Stimulated activated CD4-positive, alpha-beta T cell treated with anti-CD3 and anti-CD28 coated beads, Interleukin-4, amount 100 ng/mL, for 48 hours (primary cell): ENCODE data around the gene SH3RF3.

Experiments
- DNase-seq, 2 donors: peaks; one replicate each; pipeline ENCODE4 v3.0.0-alpha.2; 2020; ENCODE audit warnings: low read depth in 2 of 2

SH3RF3 gene

GRCh38 chr2:109201465-109202327 is 72.7 kb downstream of the SH3RF3 start:
- no peak for DNase-seq

- DNase-seq, result no peak
These were observed 73.5 kb downstream of the SH3RF3 start for GRCh38 chr2:109202486-109202885.

GRCh38 chr2:109203246-109204011 is 74.4 kb downstream of the SH3RF3 start:
- no peak for DNase-seq

GRCh38 chr2:109204412-109204811 is 75.4 kb downstream of the SH3RF3 start:
- no peak for DNase-seq

- no peak for DNase-seq
These were observed 76.4 kb downstream of the SH3RF3 start for GRCh38 chr2:109205447-109205846.

DNA sequence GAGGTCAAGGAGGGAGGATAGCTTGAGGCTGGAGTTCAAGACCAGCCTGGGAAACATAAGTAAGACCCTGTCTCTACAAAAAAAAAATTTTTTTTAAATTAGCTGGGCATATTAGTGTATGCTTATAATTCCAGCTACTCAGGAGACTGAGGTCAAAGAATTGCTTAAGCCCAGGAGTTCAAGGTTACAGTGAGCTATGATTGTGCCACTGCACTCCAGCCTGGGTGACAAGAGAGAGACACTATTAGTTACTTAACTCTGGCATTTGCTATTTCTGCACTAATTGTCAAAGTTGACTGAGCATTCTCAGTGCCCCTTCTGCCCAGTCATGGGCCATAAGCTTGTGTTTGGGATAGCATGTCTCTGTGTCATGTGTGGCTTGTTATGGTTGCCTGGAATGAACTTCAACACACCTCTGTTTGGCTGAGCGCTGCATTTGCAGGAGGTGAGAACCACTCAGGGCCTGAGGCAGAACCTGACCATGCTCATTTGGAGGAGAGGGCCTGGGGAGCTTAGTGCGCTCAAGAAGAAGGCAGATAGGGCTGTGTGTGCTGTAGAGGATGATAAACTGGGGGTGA is 77.7 kb downstream of the SH3RF3 start:
- no peak for DNase-seq

GRCh38 chr2:109207176-109207575 is 78.2 kb downstream of the SH3RF3 start:
- no peak for DNase-seq

DNA sequence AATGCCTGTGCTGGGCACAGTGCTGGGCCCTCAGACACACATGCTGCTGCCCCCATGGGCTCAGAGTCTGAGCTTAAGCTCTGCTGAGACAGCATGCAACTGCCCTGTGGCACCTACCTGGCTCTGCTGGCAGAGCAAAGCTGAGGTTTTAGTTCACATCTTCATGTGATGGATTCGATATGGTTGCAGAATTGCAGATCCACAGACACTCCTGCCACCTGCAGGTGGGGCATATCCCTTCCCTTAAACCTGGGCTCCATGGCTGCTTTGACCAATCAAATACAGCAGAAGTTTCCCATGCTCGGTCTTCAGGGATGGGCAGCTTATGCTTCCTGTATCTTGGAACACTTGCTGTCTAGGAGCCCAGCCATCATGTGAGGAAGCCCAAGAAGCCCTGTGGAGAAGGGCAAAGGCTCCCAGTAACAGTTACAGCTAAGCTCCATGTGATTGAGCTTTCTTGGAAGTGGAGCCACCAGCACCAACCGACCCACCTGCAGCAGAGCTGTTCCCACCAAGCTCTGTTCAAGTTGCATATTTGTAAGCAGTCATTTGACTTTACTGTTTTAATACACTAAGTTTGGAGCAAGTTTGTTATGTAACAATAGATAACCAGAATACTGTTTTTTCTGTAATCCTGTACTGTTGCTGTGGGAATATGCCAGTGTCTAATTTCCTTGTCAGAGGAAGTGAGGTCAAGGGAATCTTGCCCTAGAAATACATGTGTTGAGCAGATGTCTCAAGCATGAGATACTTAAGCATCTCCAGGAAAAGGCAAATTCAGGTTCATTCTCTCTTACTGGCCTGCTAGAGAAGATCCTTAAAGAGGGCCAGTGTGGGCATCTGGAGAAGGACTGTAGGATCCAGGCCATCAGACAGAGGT is 79.3 kb downstream of the SH3RF3 start:
- DNase-seq, result no peak

GRCh38 chr2:109208951-109209335 is 79.9 kb downstream of the SH3RF3 start:
- no peak for DNase-seq

- no peak for DNase-seq
These were observed 80.4 kb downstream of the SH3RF3 start for GRCh38 chr2:109209412-109209811.

- no peak for DNase-seq
These were observed 80.9 kb downstream of the SH3RF3 start for GRCh38 chr2:109209941-109210340.

DNA sequence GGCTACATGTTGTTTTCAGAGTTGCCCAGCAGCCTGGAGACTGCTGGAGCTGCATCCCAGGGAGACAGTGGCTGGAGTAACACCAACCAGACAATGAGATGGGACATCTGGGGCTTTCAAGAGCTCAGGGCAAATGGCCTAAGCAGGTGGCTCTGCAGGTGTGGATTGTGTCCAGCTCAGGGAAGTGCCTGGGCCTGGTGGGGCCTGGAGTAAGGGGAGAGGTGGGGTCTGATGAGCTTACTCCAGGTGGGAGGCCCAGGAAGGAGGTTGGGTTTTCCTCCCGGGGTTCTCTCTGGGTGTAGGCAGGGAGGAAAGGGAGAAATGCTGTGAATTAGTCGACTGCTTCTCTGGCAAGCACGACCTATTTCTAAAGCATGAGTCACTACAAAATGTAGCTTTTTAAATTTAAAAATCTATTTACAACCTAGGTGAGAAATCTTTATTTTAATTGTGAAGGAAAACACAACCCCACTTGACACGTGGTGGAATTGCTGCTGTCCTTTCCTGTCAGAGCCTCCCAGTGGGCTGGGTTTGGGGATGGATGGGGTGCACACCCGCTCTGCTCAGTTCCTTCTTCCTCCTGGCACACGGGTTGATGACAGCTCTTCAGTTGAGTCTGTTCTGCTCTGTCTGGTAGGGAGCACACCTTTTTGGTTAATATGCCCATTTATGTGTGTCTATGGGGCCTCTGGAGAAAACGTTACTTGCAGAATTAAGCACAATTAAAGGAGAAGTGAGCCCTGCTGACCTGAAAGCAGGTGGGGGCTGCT is 81.6 kb downstream of the SH3RF3 start:
- DNase-seq, result no peak

DNA sequence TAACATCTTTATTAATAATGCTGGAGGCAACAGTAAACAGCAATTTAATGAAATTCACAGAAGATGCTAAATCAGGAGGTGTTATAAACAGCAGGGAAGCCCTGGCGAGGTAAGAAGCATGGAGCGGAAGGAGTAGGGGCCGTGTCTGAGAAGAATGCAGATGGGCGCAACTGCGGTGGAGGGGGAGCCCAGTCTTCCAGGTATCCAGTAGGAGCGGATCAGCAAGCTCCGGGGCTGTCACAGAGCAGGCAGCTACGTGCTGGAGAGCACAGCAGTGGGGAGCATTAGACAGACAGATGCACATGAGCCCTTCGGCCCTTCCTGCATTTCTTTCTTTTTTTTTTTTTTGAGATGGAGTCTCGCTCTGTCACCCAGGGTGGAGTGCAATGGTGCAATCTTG is 82.3 kb downstream of the SH3RF3 start:
- no peak for DNase-seq

DNA sequence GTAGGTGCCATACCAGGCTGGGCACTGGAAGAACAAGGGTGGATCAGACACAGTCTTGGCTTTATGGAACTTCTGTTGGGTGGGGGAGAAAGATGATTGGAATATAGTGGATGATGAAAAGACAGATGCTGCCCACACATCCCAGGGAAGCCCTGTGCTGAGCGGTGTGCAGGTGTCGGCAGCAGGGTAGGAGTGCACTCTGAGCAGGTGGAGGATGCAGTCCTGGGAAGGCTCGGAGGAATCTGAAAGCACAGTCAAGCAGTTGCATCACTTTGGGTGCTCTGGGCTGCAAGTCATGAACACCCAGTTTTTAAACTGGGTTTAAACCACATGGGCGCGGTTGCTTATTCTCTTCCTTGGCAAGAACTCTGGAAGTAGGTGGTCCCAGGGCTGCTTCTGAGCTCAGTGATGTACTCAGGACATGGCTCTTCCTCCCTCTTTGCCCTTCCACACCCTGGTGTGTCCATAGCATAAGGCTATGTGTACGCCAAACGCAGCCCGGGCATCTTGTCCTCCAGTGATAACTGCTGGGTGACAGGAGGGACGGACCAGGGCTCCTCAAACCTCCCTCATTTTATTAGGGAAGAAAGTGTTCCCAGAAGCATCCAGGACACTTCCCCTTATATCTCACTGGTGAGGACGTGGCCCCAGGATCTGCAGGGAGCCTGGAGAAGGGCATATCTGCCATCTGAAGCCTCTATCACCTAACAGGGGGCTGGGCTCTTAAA is 84.0 kb downstream of the SH3RF3 start:
- no peak for DNase-seq

DNA sequence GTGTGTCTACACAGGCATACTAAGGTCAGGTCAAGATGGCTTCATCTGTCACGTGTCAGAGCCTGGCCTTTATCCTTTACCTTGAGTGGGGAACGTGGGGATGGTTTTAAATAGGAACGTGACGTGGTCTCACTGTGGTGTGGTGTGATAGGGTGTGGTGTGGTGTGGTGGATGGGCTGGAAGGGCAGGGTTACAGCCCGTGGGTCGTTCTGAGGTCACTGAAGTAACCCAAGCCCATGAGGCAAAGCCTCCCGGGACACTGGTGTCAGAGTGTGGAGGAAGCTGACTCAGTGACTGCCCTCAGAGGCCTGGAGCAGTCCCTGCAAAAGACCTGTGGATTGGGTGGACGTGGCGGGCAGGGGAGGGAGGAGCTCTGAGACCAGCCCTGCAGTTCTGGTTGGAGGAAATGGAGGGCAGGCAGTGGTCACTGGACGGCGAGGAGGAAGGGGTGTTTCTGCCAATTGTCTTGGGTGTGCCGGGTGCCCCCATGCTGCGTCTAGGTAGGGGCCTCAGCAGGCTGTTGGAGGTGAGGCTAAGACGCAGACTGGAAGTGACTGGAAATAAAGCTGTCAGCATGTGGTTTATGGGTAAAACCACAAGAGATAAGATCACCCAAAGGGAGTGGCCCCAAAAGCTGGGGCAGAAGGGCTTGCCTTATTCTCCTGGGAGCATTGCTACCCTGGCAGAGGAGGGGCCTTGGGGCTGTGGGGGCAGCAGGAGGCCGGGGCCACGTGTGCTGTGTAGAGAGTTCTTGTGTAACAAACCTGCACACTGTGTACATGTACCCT is 84.8 kb downstream of the SH3RF3 start:
- peak; percentile 32 to 48 for DNase-seq

- DNase-seq, result no peak
These were observed 85.8 kb downstream of the SH3RF3 start for GRCh38 chr2:109214651-109215371.

DNA sequence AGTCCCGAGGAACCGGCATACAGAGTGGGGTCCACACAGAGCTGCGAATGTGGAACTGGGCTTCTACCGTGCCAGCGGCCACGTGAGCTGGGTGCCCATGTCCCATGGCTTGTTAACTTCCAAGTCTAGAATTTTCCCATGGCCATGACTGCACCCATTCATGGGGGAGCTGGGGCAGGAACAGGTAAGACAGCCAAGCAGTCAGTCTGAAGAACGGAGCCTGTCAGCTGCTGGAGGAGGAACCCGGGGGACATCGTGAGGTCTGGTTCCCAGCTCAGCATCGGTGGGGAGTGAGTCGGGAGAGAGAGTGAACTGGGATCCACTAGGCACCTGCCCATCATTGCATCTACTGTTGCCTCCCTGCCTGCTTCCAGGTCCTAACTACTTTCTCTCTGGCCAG is 86.9 kb downstream of the SH3RF3 start:
- DNase-seq, result no peak

DNA sequence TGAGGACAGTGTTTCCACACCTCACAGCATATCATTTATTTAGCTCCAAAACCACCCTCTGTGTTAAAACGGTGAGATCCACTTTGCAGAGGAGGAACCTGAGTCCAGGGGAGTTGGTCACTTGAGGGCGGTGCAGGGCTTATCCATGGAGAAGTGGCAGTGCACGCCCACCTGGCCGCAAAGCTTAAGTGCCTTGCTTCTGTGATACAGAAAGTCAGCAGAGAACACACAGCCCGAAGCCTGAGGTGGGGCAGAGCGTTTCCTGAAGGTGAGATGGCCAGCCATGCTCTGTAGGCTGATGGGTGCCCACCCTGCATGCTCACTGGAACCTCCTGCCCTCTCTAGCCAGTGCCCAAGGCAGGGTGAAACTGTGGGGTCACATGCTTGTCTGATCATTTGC is 87.3 kb downstream of the SH3RF3 start:
- no peak for DNase-seq
